Osteocyte (in vitro differentiated cells): ENCODE data around the gene GABPB2. TPM values are rescaled to one million over a fixed set of nuclear protein-coding genes. Genes with fewer than 3 reads are reported as not detected.

Source experiments
- DNase-seq: peaks from one replicate; pipeline ENCODE4 v3.0.0; 2021; ENCODE audit warnings: mixed read lengths; ENCODE audit not compliant: unreplicated experiment; ENCODE audit errors: extremely low spot score
- H3K27ac Mint-ChIP-seq: one replicate; pipeline ENCODE4 v1.8.0; 2021; ENCODE audit warnings: mild to moderate bottlenecking, mixed read lengths; ENCODE audit not compliant: unreplicated experiment
- H3K27me3 Mint-ChIP-seq: one replicate; pipeline ENCODE4 v1.8.0; 2021; ENCODE audit warnings: mixed read lengths; ENCODE audit not compliant: unreplicated experiment
- H3K36me3 Mint-ChIP-seq: one replicate; pipeline ENCODE4 v1.8.0; 2021; ENCODE audit warnings: mixed read lengths; ENCODE audit not compliant: unreplicated experiment
- H3K4me1 Mint-ChIP-seq: one replicate; pipeline ENCODE4 v1.8.0; 2021; ENCODE audit warnings: mixed read lengths; ENCODE audit not compliant: unreplicated experiment
- H3K4me3 Mint-ChIP-seq: one replicate; pipeline ENCODE4 v1.8.0; 2021; ENCODE audit warnings: mild to moderate bottlenecking, moderate library complexity, mixed read lengths; ENCODE audit not compliant: unreplicated experiment
- H3K9me3 Mint-ChIP-seq: one replicate; pipeline ENCODE4 v1.8.0; 2021; ENCODE audit warnings: mixed read lengths; ENCODE audit not compliant: unreplicated experiment
- CTCF ChIP-seq: fragments of 200-600 bp; sonication (generic); IDR thresholded peaks from 2 replicates; pipeline ENCODE4 v1.5.0; 2021; ENCODE audit warnings: antibody characterized with exemption, mild to moderate bottlenecking, moderate library complexity
- total RNA-seq: library from RNA; stranded (reverse); gene quantifications from 2 replicates; pipeline ENCODE4 v1.2.1, GENCODE V29; 2021

The GABPB2 gene
- total RNA-seq, 1 donor from 2014 or later: 11.1 TPM

- Mint-ChIP-seq H3K27me3 (no peaks in the 10 kb centered on the region), H3K9me3 (no peaks in the 10 kb centered on the region), H3K4me3 (peak within 1 kb of the TSS; percentile 99), H3K27ac (peak within 1 kb of the TSS; percentile 98), H3K4me1 (peaks cover 20% of the 10 kb centered on the region), H3K36me3 (peaks cover 10% of the 10 kb centered on the region)
- peak; percentile 89 for DNase-seq
- no peak for TF ChIP-seq CTCF
Measured at GRCh38 chr1:151047591-151047924, 23.0 kb upstream of the GABPB2 start, which contains the start of gene C1orf56. C1orf56 (plus strand) TSS chr1:151047751; CDS start chr1:151047848, 97 bp downstream.

GRCh38 chr1:151047925-151048644 is 22.5 kb upstream of the GABPB2 start:
- Mint-ChIP-seq H3K4me3 (peak overlapping the region; percentile 99), H3K9me3 (no peaks in the 10 kb centered on the region), H3K4me1 (peaks cover 20% of the 10 kb centered on the region), H3K27ac (peak overlapping the region; percentile 98), H3K27me3 (no peaks in the 10 kb centered on the region), H3K36me3 (peaks cover 7% of the 10 kb centered on the region)
- DNase-seq: peak; percentile 88
- TF ChIP-seq CTCF: peak; percentile 65

GRCh38 chr1:151048645-151049032 is 21.9 kb upstream of the GABPB2 start:
- Mint-ChIP-seq H3K27me3 (no peaks in the 10 kb centered on the region), H3K27ac (peak overlapping the region; percentile 98), H3K9me3 (no peaks in the 10 kb centered on the region), H3K4me1 (peaks cover 20% of the 10 kb centered on the region), H3K4me3 (peak overlapping the region; percentile 99), H3K36me3 (peaks cover 7% of the 10 kb centered on the region)
- DNase-seq: no peak
- no peak for TF ChIP-seq CTCF

- Mint-ChIP-seq H3K27ac (peak overlapping the region; percentile 98), H3K4me1 (peaks cover 20% of the 10 kb centered on the region), H3K27me3 (no peaks in the 10 kb centered on the region), H3K4me3 (no peak overlapping the region), H3K36me3 (peaks cover 12% of the 10 kb centered on the region), H3K9me3 (no peaks in the 10 kb centered on the region)
- no peak for DNase-seq
- TF ChIP-seq CTCF: no peak
Measured at GRCh38 chr1:151049458-151049857, 21.1 kb upstream of the GABPB2 start.

GRCh38 chr1:151050051-151050688 is 20.4 kb upstream of the GABPB2 start:
- H3K36me3 Mint-ChIP-seq: peaks cover 18% of the 10 kb centered on the region
- H3K27me3 Mint-ChIP-seq: no peaks in the 10 kb centered on the region
- H3K27ac Mint-ChIP-seq: no peak overlapping the region
- H3K9me3 Mint-ChIP-seq: no peaks in the 10 kb centered on the region
- no peak overlapping the region for H3K4me3 Mint-ChIP-seq
- no peak for DNase-seq
- no peak for TF ChIP-seq CTCF
- H3K4me1 Mint-ChIP-seq: peaks cover 20% of the 10 kb centered on the region
